Raji (cell line): ENCODE results near the gene FIGNL1.
A peak's percentile ranks its signal among the peaks of the same experiment; 100 is the strongest.

Experiments
- POLR2A ChIP-seq: IDR thresholded peaks from 2 replicates; pipeline ENCODE4 v1.6.1; 2011; ENCODE audit warnings: low read depth, low read length, control low read depth; ENCODE audit not compliant: insufficient read depth

The FIGNL1 gene

GRCh38 chr7:50422858-50423257, 27.3 kb downstream of the FIGNL1 start:
- no peak for TF ChIP-seq POLR2A

DNA sequence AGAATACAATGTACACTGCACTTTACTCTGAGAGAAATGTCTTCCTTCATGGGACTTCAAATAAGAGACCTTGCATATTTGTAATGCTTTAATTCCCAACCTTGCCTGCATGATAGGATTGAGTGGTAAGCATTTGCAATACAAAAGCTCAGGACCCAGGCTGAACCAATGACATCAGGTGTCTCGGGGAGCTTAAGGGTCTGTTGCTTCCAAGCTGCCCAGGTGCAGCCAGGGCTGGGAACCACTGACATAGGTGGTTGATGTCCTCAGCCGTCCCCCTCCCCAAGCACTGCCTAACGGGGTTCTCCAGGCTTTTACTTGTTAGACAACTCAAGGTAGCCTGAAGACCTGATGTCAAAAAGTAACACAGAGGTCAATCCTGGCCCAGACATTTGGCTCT, 29.1 kb downstream of the FIGNL1 start:
- TF ChIP-seq POLR2A, result no peak

DNA sequence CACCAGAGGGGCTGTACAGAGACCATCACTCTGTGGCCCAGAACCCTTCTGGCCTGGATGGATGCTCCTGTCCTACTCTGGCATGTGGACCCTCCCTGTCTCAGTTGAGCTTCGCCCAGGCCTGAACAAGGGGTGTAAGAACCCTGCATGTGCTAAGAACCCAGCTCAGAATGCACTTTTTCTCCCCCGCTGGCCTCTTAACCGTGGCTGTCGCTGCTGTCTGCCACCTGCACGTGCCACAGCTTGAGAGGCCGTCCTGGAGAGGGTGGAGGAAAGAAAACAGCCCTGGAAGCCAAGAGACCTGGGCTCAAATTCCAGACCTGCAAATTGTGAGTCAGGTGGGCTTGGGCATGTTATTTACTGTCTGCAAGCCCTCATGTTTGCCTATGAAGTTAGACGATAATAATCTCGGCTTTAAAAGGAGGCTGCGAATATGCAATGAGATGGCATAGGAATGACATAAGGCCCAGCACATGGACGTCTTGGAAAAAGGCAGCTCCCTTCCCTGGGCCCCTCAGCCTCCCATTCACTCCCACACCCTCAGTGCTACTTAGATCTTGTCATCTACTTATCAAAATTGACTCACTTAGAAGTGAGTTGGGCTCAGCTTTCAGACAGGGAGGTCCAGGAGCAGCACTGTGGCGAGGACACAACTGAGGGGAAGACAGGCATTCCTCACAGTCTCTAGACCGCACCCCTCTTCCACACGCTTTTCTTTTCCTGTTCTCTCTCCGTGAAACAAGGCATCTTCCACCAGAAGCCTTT, 31.4 kb downstream of the FIGNL1 start:
- no peak for TF ChIP-seq POLR2A

DNA sequence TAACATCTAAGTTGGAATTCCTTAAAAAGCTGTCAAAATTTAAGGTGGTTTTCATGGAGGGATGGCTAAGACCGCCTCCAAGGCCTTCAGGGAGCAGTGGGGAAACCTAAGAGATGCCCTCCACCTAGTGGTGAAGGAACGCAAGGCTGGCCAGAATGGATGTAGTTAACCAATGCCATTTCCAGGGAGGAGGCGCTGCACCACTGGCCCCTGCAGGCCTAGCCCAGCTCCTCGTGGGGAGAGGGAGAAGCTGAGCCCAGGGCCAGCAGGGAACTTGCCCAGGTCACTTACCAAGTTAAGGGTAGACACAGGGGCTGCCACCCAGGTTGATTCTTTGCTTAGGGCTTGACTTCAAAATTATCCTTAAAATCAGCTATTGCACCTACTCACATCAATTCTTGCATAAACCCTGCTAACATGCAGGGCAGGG, 32.0 kb downstream of the FIGNL1 start:
- TF ChIP-seq POLR2A, result no peak

DNA sequence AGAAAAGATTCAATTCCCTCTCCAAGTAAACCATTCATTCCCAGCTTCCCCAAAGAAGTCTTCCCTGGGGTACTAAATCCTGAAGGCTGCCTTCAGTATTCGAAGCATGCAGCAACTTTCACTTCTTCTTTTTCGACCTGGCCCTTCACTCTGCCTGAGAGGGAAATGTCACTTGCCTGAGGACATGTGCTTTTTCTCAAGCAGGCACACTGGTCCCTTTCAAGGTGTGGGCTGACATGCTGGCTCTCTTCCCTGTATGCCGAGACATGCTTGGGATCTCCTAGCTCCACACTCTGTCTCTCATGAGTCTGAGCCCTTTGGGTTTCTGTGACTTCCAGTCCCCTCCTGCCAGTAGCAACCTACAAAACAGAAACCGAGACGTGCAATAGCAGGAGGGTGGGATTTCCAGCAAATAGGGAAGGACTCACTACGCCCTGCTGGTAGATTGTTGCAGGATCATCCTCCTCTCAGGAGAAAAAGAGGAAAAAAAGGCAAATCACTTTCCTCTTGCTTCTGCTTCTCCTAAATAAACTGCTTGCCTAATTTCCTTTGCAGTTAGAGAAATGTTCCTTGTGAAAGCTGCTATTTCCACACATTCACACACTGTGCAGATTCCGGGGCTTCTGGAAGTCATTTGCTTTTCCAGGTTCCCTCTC, 33.5 kb downstream of the FIGNL1 start:
- no peak for TF ChIP-seq POLR2A

DNA sequence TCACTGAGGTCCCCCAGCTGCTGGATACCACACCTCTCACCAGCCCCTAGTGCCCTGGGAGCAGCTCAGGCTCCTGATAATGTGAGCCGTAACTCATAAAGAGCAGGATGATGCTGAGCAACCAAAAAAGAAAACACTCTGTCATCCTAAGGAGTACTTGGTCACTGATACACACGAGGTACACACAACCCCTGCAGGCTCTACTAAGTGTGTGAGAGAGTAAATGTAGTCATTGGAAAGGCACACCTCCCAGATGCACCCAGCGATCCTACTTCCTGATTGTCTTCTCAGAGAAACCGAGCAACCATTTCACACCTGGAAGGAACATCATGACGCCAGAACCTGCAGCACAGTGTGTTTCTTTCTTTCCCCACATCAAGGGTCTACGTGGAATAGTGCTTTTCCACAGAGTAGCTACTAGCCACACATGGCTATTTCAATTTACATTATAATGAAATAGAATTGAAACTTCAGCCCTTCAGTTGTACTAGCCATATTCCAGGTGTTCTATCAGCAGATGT, 34.2 kb downstream of the FIGNL1 start:
- no peak for TF ChIP-seq POLR2A

- TF ChIP-seq POLR2A, result no peak
Measured at GRCh38 chr7:50413561-50413960, 36.6 kb downstream of the FIGNL1 start.

DNA sequence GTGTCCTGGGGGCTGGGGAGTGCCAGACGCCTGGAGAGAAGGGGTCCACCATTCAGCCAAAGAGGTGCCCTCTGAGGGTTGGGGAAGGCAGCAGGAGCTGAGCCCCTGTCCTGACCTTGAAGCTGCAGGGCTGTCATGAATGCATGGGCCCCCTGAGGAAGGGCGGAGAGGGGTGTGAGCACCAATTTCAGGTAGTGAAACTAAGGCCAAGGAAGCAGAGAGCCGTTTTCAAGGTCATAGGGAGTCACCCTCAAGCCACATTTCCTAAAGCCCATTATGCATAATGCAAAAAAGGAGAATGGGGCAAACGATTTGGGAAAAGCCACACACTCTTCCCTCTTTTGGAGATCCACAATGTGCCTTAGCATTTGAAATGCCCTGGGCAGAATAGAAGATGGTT, 37.2 kb downstream of the FIGNL1 start:
- TF ChIP-seq POLR2A, result no peak

DNA sequence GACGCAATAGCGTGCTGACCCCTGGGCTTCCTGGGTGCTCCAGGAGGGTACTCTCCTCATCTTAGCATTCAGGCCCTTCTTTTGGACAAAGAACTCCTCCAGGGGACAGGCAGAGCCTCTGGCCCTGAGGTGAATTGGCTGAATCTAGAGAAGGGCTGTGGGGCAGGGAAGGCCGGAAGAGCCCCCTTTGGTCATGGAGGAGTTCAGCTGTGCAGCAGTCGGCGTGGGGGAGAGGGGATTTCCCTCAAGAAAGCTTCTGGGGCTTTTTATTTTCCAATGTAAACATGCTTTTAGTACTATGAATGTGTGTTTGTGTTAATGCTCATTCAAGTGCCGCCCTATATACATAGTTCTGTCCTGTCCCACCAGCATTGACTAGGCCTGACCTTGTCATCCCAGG, 38.8 kb downstream of the FIGNL1 start:
- no peak for TF ChIP-seq POLR2A

DNA sequence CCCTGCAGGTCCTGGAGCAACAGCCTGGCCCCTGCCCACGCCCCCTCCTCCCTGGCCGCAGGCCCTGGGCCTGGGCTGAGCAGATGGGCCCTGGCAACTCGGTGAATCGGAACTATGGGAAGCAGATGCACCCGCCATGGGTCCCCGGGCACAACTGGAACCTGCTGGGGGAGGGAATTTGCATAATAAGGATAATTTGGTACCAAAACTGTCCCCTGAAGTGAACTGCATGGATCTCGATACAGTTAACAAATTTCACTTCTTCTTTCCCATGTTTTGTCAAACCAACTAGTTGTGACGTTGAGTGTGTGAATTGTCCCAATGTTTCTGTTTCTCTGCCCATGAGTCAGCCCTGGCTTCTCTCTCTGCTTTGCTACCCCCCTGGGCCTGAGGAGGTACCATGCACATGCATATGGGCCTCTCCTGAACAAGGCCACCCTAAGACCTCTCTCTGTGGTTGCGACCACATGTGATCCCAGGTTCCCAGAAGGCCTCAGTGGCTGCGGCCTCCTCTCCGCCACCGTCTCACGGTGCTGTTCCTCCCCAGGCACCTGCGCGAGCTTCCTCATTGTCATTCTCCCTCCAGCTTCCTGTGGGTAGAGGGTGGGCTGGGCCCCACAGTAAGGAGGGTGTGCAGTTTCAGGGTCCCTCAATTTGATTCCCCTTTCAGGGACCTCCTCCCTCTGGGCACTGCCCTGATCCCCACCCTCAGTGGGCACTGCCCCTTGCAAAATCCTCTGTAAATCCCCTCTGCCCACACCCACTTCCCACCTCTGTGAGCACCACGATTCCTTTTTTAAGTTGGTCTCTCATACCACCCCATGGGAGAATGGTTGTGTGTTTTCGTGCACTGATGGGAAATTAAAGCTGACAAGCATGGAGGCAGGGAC, 40.0 kb downstream of the FIGNL1 start:
- 0 out of 2 replicates have a peak, but pooled peaks have one; percentile 19 for TF ChIP-seq POLR2A

GRCh38 chr7:50406935-50407334, 43.2 kb downstream of the FIGNL1 start:
- no peak for TF ChIP-seq POLR2A

- no peak for TF ChIP-seq POLR2A
Measured at GRCh38 chr7:50405221-50405620, 44.9 kb downstream of the FIGNL1 start.

DNA sequence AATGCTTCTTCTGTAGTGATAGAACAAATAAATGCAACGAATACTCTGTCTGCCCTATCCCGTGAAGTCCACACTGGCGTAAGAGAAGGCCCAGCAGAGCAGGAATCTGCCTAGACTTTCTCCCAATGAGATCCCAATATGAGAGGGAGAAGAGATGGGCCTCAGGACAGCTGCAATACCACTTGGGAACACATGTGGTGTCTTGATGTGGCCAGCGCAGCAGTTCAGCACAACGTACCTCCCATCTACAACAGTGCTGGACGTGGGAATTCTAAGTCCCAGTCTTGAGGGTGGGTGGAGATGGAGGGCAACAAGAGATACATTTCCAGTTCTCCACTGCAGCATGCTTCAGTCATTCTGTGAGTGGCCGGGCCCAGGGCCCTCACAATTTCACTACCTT, 45.8 kb downstream of the FIGNL1 start:
- TF ChIP-seq POLR2A, result no peak

DNA sequence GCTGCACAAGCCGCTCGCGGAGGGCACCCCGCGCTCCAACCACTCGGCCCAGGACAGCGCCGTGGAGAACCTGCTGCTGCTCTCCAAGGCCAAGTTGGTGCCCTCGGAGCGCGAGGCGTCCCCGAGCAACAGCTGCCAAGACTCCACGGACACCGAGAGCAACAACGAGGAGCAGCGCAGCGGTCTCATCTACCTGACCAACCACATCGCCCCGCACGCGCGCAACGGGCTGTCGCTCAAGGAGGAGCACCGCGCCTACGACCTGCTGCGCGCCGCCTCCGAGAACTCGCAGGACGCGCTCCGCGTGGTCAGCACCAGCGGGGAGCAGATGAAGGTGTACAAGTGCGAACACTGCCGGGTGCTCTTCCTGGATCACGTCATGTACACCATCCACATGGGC, 50.0 kb downstream of the FIGNL1 start:
- TF ChIP-seq POLR2A, result no peak

DNA sequence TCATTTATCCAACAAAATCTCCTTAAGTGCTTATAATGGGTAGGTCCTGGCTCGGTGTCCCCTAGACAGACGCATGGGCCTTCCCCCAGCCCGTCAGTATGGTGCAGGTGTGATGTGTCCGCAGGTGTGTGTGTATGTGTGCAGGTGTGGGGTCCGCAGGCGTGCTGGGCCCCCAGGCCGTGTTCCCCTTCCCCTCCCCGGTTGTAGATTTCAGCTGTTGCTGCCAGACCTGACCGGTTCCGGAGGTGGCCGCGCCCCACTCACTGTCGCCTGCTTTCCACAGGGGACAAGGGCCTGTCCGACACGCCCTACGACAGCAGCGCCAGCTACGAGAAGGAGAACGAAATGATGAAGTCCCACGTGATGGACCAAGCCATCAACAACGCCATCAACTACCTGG, 50.5 kb downstream of the FIGNL1 start:
- no peak for TF ChIP-seq POLR2A
